ENCODE results near the gene PHIP.
"Not testable (repeated sequence)": the region's sequence is repeated elsewhere in the genome, so short reads cannot be mapped to it uniquely, and the experiment has no call there.

DNA sequence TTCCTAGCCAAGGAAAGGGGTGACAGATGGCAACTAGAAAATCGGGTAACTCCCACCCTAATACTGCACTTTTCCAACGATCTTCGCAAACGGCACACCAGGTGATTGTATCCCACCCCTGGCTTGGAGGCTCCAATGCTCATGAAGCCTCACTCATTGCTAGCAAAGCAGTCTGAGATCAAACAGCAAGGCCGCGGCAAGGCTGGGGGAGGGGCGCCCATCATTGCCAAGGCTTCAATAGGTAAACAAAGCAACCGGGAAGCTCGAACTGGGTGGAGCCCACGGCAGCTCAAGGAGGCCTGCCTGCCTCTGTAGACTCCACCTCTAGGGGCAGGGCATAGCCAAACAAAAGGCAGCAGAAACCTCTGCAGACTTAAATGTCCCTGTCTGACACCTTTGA, 156.9 kb downstream of the PHIP start:
- TF ChIP-seq, protein P1, sequence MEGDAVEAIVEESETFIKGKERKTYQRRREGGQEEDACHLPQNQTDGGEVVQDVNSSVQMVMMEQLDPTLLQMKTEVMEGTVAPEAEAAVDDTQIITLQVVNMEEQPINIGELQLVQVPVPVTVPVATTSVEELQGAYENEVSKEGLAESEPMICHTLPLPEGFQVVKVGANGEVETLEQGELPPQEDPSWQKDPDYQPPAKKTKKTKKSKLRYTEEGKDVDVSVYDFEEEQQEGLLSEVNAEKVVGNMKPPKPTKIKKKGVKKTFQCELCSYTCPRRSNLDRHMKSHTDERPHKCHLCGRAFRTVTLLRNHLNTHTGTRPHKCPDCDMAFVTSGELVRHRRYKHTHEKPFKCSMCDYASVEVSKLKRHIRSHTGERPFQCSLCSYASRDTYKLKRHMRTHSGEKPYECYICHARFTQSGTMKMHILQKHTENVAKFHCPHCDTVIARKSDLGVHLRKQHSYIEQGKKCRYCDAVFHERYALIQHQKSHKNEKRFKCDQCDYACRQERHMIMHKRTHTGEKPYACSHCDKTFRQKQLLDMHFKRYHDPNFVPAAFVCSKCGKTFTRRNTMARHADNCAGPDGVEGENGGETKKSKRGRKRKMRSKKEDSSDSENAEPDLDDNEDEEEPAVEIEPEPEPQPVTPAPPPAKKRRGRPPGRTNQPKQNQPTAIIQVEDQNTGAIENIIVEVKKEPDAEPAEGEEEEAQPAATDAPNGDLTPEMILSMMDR (IDR thresholded peaks at IDR 0.05; ENCODE audit: insufficient read depth, low read depth, low read length), result not testable (repeated sequence)
- not testable (repeated sequence) for TF ChIP-seq EZH2 (IDR thresholded peaks at IDR 0.05; ENCODE audit: insufficient read depth, low read length)

All from astrocyte (in vitro differentiated cells and primary cell).